Panc1 (cell line): Measurements from ENCODE around the gene IDH2.

Experiments
- CTCF ChIP-seq: fragments of 450-650 bp; IDR thresholded peaks from 2 replicates; pipeline ENCODE4 v1.5.1; 2017; ENCODE audit warnings: mild to moderate bottlenecking
- POLR2AphosphoS5 ChIP-seq: IDR thresholded peaks from 2 replicates; pipeline ENCODE4 v1.6.1; 2012; ENCODE audit warnings: mild to moderate bottlenecking, low read depth, low read length, moderate library complexity
- REST ChIP-seq, 2 experiments: IDR thresholded peaks; 2 replicates each; pipeline ENCODE4 v1.6.1; 2011 to 2012; ENCODE audit warnings: low read depth in 2 of 2, control low read depth in 1 of 2, low read length in 1 of 2, mild to moderate bottlenecking in 1 of 2, moderate library complexity in 1 of 2; ENCODE audit not compliant: insufficient read depth in 1 of 2
- SIN3A ChIP-seq: IDR thresholded peaks from 2 replicates; pipeline ENCODE4 v1.6.1; 2012; ENCODE audit warnings: low read depth, mild to moderate bottlenecking, low read length, moderate library complexity, borderline replicate concordance; ENCODE audit not compliant: insufficient read depth
- TCF7L2 ChIP-seq: IDR thresholded peaks from 2 replicates; pipeline ENCODE4 v1.6.1; 2011; ENCODE audit warnings: mild to moderate bottlenecking, low read depth, low read length, inconsistent platforms

GRCh38 chr15:90126022-90126421, 23.8 kb upstream of the IDH2 start:
- TF ChIP-seq CTCF (no peak), POLR2AphosphoS5 (no peak), TCF7L2 (no peak), REST (IDR thresholded peaks at IDR 0.05; ENCODE audit: insufficient read depth in 1 of 2, low read depth in 2 of 2, low read length in 1 of 2) (no peak), SIN3A (no peak)
